Caki2 (cell line): ENCODE measurements around the gene KCNIP1. TPM values are rescaled to one million over a fixed set of nuclear protein-coding genes. Genes with fewer than 3 reads are reported as not detected.

Experiments used
- DNase-seq: peaks from one replicate; pipeline ENCODE4 v3.0.0-alpha.2; 2015; ENCODE audit warnings: low read depth
- in situ Hi-C: cut with HindIII; loops from 2 replicates; pipeline ENCODE4 v1.10.0; 2016; ENCODE audit warnings: low sequenced_read_pairs, low pct_unique_long_range_greater_than_20kb, mixed read lengths
- total RNA-seq: library from RNA; depleted of rRNA; stranded (reverse); fragments of >200 nt; shearing (Covaris generic); gene quantifications from 2 replicates; pipeline ENCODE4 v1.2.3, GENCODE V29; 2014; ENCODE audit warnings: low replicate concordance

KCNIP1 gene
- total RNA-seq, 1 experiment from 2014 or later, result not detected

- no peak for DNase-seq
- in situ Hi-C loops, result no loop called here
Observed at GRCh38 chr5:170524576-170524975, 20.8 kb downstream of the KCNIP1 start.

- no peak for DNase-seq
- in situ Hi-C loops, result no loop called here
Observed at GRCh38 chr5:170525470-170526211, 21.8 kb downstream of the KCNIP1 start.

GRCh38 chr5:170527991-170528390 lies 24.2 kb downstream of the KCNIP1 start:
- no peak for DNase-seq
- in situ Hi-C loops, result no loop called here

GRCh38 chr5:170528976-170529375 lies 25.2 kb downstream of the KCNIP1 start:
- in situ Hi-C loops, result no loop called here
- no peak for DNase-seq

- in situ Hi-C loops, result no loop called here
- no peak for DNase-seq
Observed at GRCh38 chr5:170532935-170533334, 29.1 kb downstream of the KCNIP1 start.

GRCh38 chr5:170533383-170533782 lies 29.6 kb downstream of the KCNIP1 start:
- DNase-seq, result no peak

GRCh38 chr5:170534177-170534576 lies 30.4 kb downstream of the KCNIP1 start:
- in situ Hi-C loops, result no loop called here
- peak; percentile 67 for DNase-seq

More at GRCh38 chr5:170533383-170533782, 29.6 kb downstream of the KCNIP1 start:
- in situ Hi-C loops, result no loop called here

- DNase-seq, result no peak
- in situ Hi-C loops, result no loop called here
Observed at GRCh38 chr5:170534941-170535340, 31.1 kb downstream of the KCNIP1 start.

- in situ Hi-C loops, result no loop called here
Observed at GRCh38 chr5:170536525-170536924, 32.7 kb downstream of the KCNIP1 start.

GRCh38 chr5:170537451-170538095 lies 33.8 kb downstream of the KCNIP1 start:
- DNase-seq, result no peak
- in situ Hi-C loops, result no loop called here

More at GRCh38 chr5:170536525-170536924, 32.7 kb downstream of the KCNIP1 start:
- no peak for DNase-seq

GRCh38 chr5:170538096-170538465 lies 34.3 kb downstream of the KCNIP1 start:
- in situ Hi-C loops, result no loop called here
- DNase-seq, result peak; percentile 64

- in situ Hi-C loops, result no loop called here
- DNase-seq, result no peak
Observed at GRCh38 chr5:170538696-170539586, 35.1 kb downstream of the KCNIP1 start.

GRCh38 chr5:170540271-170540670 lies 36.5 kb downstream of the KCNIP1 start:
- in situ Hi-C loops, result no loop called here
- DNase-seq, result no peak

GRCh38 chr5:170541146-170541769 lies 37.4 kb downstream of the KCNIP1 start:
- in situ Hi-C loops, result no loop called here
- no peak for DNase-seq

GRCh38 chr5:170542691-170543293 lies 39.0 kb downstream of the KCNIP1 start:
- in situ Hi-C loops, result no loop called here
- DNase-seq, result no peak

GRCh38 chr5:170545313-170545712 lies 41.5 kb downstream of the KCNIP1 start:
- in situ Hi-C loops, result no loop called here

GRCh38 chr5:170545811-170546210 lies 42.0 kb downstream of the KCNIP1 start:
- DNase-seq, result no peak

More at GRCh38 chr5:170545313-170545712, 41.5 kb downstream of the KCNIP1 start:
- peak; percentile 25 for DNase-seq

GRCh38 chr5:170546282-170546681 lies 42.5 kb downstream of the KCNIP1 start:
- in situ Hi-C loops, result no loop called here
- no peak for DNase-seq

More at GRCh38 chr5:170545811-170546210, 42.0 kb downstream of the KCNIP1 start:
- in situ Hi-C loops, result no loop called here
